Measurements from ENCODE around the gene FIBP.
A peak's percentile ranks its signal among the peaks of the same experiment; 100 is the strongest.

Gene FIBP

GRCh38 chr11:65919141-65919572 is 30.9 kb upstream of the FIBP start, which contains the start of gene DRAP1:
Gene DRAP1 (plus strand): TSS chr11:65919426. CDS start chr11:65919502, 76 bp downstream.
- peaks cover 15% of the 10 kb centered on the region for H3K36me3 ChIP-seq (replicated peaks)
- DNase-seq (ENCODE audit: low spot score in 2 of 2), result peak; percentile 97 to 99
- H3K4me1 ChIP-seq, result peaks cover 3% of the 10 kb centered on the region
- in situ Hi-C loops (cut with MboI; ENCODE audit: low sequenced_read_pairs), result no loop called here
- H3K4me3 ChIP-seq, result peak within 1 kb of the TSS; percentile 80
- H3K27me3 ChIP-seq (ENCODE audit: low read depth), result no peaks in the 10 kb centered on the region
- H3K9me3 ChIP-seq, result no peaks in the 10 kb centered on the region

GRCh38 chr11:65918211-65919140 is 30.2 kb upstream of the FIBP start, which contains the start of gene C11orf68:
Gene C11orf68 (minus strand): TSS chr11:65919062. CDS start chr11:65919031, 31 bp downstream.
- Histone ChIP-seq H3K4me3 (peak within 1 kb of the TSS; percentile 80), H3K27me3 (ENCODE audit: low read depth) (no peaks in the 10 kb centered on the region), H3K4me1 (peaks cover 3% of the 10 kb centered on the region), H3K36me3 (replicated peaks) (peaks cover 15% of the 10 kb centered on the region), H3K9me3 (no peaks in the 10 kb centered on the region)
- no peak for DNase-seq (ENCODE audit: low spot score in 2 of 2)
- in situ Hi-C loops (cut with MboI; ENCODE audit: low sequenced_read_pairs), result no loop called here

DNA sequence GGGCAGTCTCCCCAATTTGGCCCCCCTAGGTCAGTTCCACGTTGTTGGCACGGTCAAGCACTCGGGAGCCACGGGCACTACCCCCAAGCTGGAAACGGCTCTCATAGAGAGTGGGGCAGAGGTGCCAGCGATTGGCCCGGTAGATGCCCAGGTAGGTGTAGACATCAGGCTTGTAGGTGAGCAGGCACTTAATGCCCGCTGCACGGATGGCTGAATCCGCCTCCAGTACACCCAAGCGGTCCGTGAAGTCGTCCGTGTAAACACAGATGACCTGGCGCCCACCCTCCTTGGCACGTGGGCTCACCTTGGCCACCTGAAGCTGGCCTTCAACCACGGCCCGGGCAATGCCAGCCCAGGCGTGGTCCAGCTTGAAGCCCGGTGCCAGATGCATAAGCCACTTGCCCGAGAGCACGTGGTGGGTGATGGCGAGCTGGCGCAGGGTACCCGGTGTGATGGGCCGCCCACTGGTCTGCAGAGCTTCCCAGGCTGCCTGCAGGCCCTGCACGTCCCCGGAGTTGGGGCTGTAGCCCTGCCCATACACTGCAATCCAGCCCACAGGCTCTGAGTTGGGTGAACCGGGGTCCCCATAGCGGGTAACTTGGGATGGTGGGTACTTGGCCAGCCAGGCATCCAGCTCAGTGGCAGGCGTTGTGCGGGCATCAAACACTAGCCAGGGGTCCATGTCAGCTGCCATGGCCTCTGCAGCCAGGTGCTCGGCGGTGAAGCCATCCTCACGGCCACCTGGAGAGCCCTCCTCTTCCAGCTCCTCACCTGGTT is 29.4 kb upstream of the FIBP start:
- H3K4me3 ChIP-seq, result peak overlapping the region; percentile 80
- peaks cover 3% of the 10 kb centered on the region for H3K4me1 ChIP-seq
- DNase-seq (ENCODE audit: low spot score in 2 of 2), result no peak
- in situ Hi-C loops (cut with MboI; ENCODE audit: low sequenced_read_pairs), result no loop called here
- no peaks in the 10 kb centered on the region for H3K27me3 ChIP-seq (ENCODE audit: low read depth)
- H3K36me3 ChIP-seq (replicated peaks), result peaks cover 11% of the 10 kb centered on the region
- H3K9me3 ChIP-seq, result no peaks in the 10 kb centered on the region

GRCh38 chr11:65917077-65917433 is 28.8 kb upstream of the FIBP start:
- Histone ChIP-seq H3K4me1 (peaks cover 3% of the 10 kb centered on the region), H3K27me3 (ENCODE audit: low read depth) (no peaks in the 10 kb centered on the region), H3K9me3 (no peaks in the 10 kb centered on the region), H3K4me3 (no peak overlapping the region), H3K36me3 (replicated peaks) (peaks cover 10% of the 10 kb centered on the region)
- in situ Hi-C loops (cut with MboI; ENCODE audit: low sequenced_read_pairs), result no loop called here
- DNase-seq (ENCODE audit: low spot score in 2 of 2), result no peak

DNA sequence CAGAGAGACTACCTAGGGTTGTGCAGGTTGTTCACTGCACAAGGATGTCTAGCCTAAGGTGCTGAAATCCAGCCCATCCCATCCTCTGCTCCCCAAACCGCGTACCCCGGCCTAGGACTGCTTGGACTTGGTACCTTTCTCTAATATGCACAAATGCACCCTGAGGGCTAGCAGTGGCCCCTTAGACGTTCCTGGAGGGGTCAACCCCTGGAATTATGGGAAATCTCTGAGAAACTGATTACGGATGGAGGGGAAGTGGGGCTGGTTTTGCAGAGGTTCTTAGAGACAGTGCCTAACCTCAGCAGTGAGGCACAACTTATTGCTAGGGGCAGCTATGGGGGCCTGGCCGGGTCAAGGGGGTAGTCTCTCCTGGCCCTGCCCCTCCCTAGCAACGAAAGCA is 28.1 kb upstream of the FIBP start:
- in situ Hi-C loops (cut with MboI; ENCODE audit: low sequenced_read_pairs), result no loop called here
- Histone ChIP-seq H3K4me1 (peaks cover 10% of the 10 kb centered on the region), H3K36me3 (replicated peaks) (peaks cover 10% of the 10 kb centered on the region), H3K9me3 (no peaks in the 10 kb centered on the region), H3K4me3 (no peak overlapping the region), H3K27me3 (ENCODE audit: low read depth) (no peaks in the 10 kb centered on the region)
- no peak for DNase-seq (ENCODE audit: low spot score in 2 of 2)

DNA sequence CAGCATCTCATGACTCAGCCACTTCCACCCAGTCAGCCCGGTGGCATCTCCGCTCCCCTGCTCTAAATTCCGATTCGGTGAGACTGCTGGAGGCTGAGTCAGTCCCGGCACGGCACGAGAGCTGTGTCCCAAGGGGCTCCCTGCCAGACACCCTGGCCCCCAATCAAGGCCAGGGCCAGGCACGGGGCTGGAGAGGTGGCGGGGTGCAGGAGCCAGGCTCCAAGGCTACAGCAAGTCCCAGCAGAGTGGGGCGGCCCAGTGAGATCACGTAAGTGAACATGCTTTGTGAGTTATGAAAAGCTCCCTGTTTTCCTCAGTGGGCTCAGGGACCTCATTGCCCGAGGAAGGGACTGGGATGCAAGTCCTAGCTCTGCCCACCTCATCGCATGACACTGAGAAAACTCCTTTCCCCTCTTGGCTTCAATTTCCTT is 27.6 kb upstream of the FIBP start:
- in situ Hi-C loops (cut with MboI; ENCODE audit: low sequenced_read_pairs), result no loop called here
- H3K4me3 ChIP-seq, result no peak overlapping the region

DNA sequence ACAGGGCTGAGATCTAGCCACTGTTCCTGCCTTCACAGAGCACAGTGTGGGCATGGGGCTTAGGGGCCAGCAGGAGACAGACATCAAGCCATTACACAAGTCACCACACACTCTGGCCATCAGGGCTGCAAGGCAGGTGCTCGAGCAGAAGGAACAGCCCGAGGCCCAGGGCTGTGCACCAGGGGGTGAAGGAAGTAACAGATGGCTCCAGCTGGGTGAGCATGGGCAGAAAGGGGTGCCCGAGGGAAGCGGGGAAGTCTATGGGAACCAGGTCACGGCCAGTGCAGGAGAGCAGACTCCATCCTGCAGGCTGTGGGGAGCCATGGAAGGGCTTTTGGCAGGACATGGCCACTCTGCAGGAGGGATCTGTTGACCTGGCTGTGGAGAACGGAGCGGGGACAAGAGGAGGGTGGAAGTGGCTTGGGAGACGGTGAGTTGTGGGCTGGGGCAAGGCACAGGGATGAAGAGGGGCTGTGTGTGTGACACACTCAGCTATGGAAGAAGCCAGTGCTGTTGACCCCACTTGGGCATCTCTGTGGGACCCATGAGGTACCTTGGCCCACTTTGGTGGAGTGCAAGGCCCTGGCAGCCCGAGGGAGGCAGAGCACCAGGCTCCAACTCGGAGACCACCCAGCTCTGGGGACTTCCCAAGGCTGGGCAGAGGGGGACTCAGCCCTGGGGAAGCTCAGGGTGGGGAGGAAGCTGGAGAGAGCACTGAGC is 27.0 kb upstream of the FIBP start:
- Histone ChIP-seq H3K4me1 (peaks cover 10% of the 10 kb centered on the region), H3K36me3 (replicated peaks) (peaks cover 6% of the 10 kb centered on the region), H3K27me3 (ENCODE audit: low read depth) (no peaks in the 10 kb centered on the region), H3K4me3 (no peak overlapping the region), H3K9me3 (no peaks in the 10 kb centered on the region)
- in situ Hi-C loops (cut with MboI; ENCODE audit: low sequenced_read_pairs), result no loop called here
- no peak for DNase-seq (ENCODE audit: low spot score in 2 of 2)

More for the DNA sequence above, 27.6 kb upstream of the FIBP start:
- Histone ChIP-seq H3K9me3 (no peaks in the 10 kb centered on the region), H3K4me1 (peaks cover 10% of the 10 kb centered on the region), H3K27me3 (ENCODE audit: low read depth) (no peaks in the 10 kb centered on the region), H3K36me3 (replicated peaks) (peaks cover 10% of the 10 kb centered on the region)
- DNase-seq (ENCODE audit: low spot score in 2 of 2), result no peak

GRCh38 chr11:65912845-65913244 is 24.6 kb upstream of the FIBP start:
- Histone ChIP-seq H3K9me3 (no peaks in the 10 kb centered on the region), H3K36me3 (replicated peaks) (peaks cover 3% of the 10 kb centered on the region), H3K27me3 (ENCODE audit: low read depth) (no peaks in the 10 kb centered on the region), H3K4me3 (no peak overlapping the region), H3K4me1 (peaks cover 7% of the 10 kb centered on the region)
- no peak for DNase-seq (ENCODE audit: low spot score in 2 of 2)
- in situ Hi-C loops (cut with MboI; ENCODE audit: low sequenced_read_pairs), result no loop called here

GRCh38 chr11:65911682-65912568 is 23.7 kb upstream of the FIBP start:
- DNase-seq (ENCODE audit: low spot score in 2 of 2), result peak; percentile 27 to 70
- no peaks in the 10 kb centered on the region for H3K36me3 ChIP-seq (replicated peaks)
- in situ Hi-C loops (cut with MboI; ENCODE audit: low sequenced_read_pairs), result no loop called here
- H3K4me1 ChIP-seq, result peaks cover 7% of the 10 kb centered on the region
- no peaks in the 10 kb centered on the region for H3K9me3 ChIP-seq
- no peak overlapping the region for H3K4me3 ChIP-seq
- H3K27me3 ChIP-seq (ENCODE audit: low read depth), result no peaks in the 10 kb centered on the region

DNA sequence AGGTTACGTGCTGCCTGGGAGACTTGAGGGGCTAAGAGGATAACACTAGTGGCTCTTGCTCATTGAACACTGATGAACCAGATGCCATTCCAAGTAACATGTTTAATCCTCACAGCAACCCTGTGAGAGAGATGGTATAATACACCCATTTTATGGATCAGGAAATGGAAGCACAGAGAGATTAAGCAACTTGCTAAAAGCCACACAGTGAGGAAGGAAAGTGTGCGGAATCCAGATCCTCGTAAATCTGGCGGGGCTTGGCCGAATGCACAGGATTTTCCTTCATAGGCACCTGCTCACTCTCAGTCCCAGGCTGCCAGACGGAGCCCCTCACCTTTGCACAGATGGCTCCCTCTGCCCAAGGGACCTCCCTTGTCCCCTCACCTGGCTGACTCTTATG is 19.6 kb upstream of the FIBP start:
- peaks cover 7% of the 10 kb centered on the region for H3K4me1 ChIP-seq

GRCh38 chr11:65906602-65907001 is 18.3 kb upstream of the FIBP start:
- H3K9me3 ChIP-seq, result no peaks in the 10 kb centered on the region
- in situ Hi-C loops (cut with MboI; ENCODE audit: low sequenced_read_pairs), result no loop called here
- DNase-seq (ENCODE audit: low spot score in 2 of 2), result no peak
- peaks cover 2% of the 10 kb centered on the region for H3K4me1 ChIP-seq
- no peaks in the 10 kb centered on the region for H3K27me3 ChIP-seq (ENCODE audit: low read depth)
- H3K36me3 ChIP-seq (replicated peaks), result no peaks in the 10 kb centered on the region
- no peak overlapping the region for H3K4me3 ChIP-seq

More for the DNA sequence above, 19.6 kb upstream of the FIBP start:
- Histone ChIP-seq H3K36me3 (replicated peaks) (no peaks in the 10 kb centered on the region), H3K9me3 (no peaks in the 10 kb centered on the region), H3K4me3 (no peak overlapping the region), H3K27me3 (ENCODE audit: low read depth) (no peaks in the 10 kb centered on the region)
- in situ Hi-C loops (cut with MboI; ENCODE audit: low sequenced_read_pairs), result no loop called here
- DNase-seq (ENCODE audit: low spot score in 2 of 2), result no peak

DNA sequence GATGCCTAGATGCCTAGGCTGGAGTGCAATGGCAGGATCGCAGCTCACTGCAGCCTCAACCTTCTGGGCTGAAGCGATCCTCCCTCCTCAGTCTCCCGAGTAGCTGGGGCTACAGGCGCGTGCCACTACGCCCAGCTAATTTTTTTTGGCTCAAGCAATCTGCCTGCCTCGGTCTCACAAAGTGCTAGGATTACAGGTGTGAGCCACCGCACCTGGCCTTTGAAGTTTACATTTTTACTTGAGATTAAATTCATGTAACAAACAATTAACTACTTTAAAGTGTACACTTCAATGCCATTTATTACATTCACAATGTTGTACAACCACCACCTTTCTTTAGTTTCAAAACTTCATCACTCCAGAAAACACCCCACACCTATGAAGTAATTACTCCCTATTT is 15.4 kb upstream of the FIBP start:
- H3K36me3 ChIP-seq (replicated peaks), result no peaks in the 10 kb centered on the region; the same call in 1 of the 2 replicates
- H3K9me3 ChIP-seq, result no peaks in the 10 kb centered on the region
- in situ Hi-C loops (cut with MboI; ENCODE audit: low sequenced_read_pairs), result no loop called here
- DNase-seq (ENCODE audit: low spot score in 2 of 2), result no peak
- H3K4me1 ChIP-seq, result 0 out of 2 replicates have a peak, but pooled peaks cover 5% of the 10 kb centered on the region
- H3K27me3 ChIP-seq (ENCODE audit: low read depth), result no peaks in the 10 kb centered on the region
- H3K4me3 ChIP-seq, result no peak overlapping the region

Data from HAP-1 (cell line).